HUES48 (cell line): ENCODE measurements around the gene CNIH3.

Source experiments
- H3K27ac ChIP-seq: one replicate; pipeline ENCODE4 v1.7.0; 2013; ENCODE audit warnings: low read depth, low read length, inconsistent platforms
- H3K27me3 ChIP-seq: 2 replicates; pipeline ENCODE4 v1.6.1; 2013; ENCODE audit warnings: mild to moderate bottlenecking, low read length; ENCODE audit not compliant: control insufficient read depth, insufficient read depth
- H3K36me3 ChIP-seq: 2 replicates; pipeline ENCODE4 v1.6.1; 2013; ENCODE audit warnings: low read length; ENCODE audit not compliant: control insufficient read depth, insufficient read depth
- H3K4me1 ChIP-seq: 2 replicates; pipeline ENCODE4 v1.6.1; 2013; ENCODE audit warnings: mild to moderate bottlenecking, low read length; ENCODE audit not compliant: control insufficient read depth, insufficient read depth
- H3K4me3 ChIP-seq: 2 replicates; pipeline ENCODE4 v1.5.1; 2013; ENCODE audit warnings: mild to moderate bottlenecking, low read depth, low read length
- H3K9ac ChIP-seq: 2 replicates; pipeline ENCODE4 v1.6.1; 2013; ENCODE audit warnings: mild to moderate bottlenecking, low read depth, low read length, moderate library complexity
- H3K9me3 ChIP-seq: 2 replicates; pipeline ENCODE4 v1.6.1; 2013; ENCODE audit warnings: low read length; ENCODE audit not compliant: control insufficient read depth, insufficient read depth

The CNIH3 gene

GRCh38 chr1:224721000-224721399 is 104.9 kb downstream of the CNIH3 start:
- Histone ChIP-seq H3K36me3 (no peaks in the 10 kb centered on the region), H3K4me1 (no peaks in the 10 kb centered on the region), H3K27ac (no peak overlapping the region), H3K27me3 (no peaks in the 10 kb centered on the region), H3K9me3 (no peaks in the 10 kb centered on the region), H3K9ac (no peak overlapping the region), H3K4me3 (no peak overlapping the region)

GRCh38 chr1:224722838-224723237 is 106.7 kb downstream of the CNIH3 start:
- no peaks in the 10 kb centered on the region for H3K36me3 ChIP-seq
- H3K4me1 ChIP-seq, result no peaks in the 10 kb centered on the region
- H3K4me3 ChIP-seq, result no peak overlapping the region
- H3K27ac ChIP-seq, result no peak overlapping the region
- H3K9ac ChIP-seq, result no peak overlapping the region
- no peaks in the 10 kb centered on the region for H3K9me3 ChIP-seq
- no peaks in the 10 kb centered on the region for H3K27me3 ChIP-seq

- Histone ChIP-seq H3K27me3 (no peaks in the 10 kb centered on the region), H3K9me3 (no peaks in the 10 kb centered on the region), H3K4me3 (no peak overlapping the region), H3K9ac (no peak overlapping the region), H3K36me3 (no peaks in the 10 kb centered on the region), H3K4me1 (no peaks in the 10 kb centered on the region), H3K27ac (no peak overlapping the region)
Measured at GRCh38 chr1:224724566-224724965, 108.4 kb downstream of the CNIH3 start.

GRCh38 chr1:224726441-224727182 is 110.5 kb downstream of the CNIH3 start:
- H3K36me3 ChIP-seq, result no peaks in the 10 kb centered on the region
- no peak overlapping the region for H3K9ac ChIP-seq
- no peaks in the 10 kb centered on the region for H3K27me3 ChIP-seq
- H3K9me3 ChIP-seq, result no peaks in the 10 kb centered on the region
- no peak overlapping the region for H3K27ac ChIP-seq
- no peak overlapping the region for H3K4me3 ChIP-seq
- H3K4me1 ChIP-seq, result no peaks in the 10 kb centered on the region

GRCh38 chr1:224727351-224728289 is 111.5 kb downstream of the CNIH3 start:
- Histone ChIP-seq H3K36me3 (no peaks in the 10 kb centered on the region), H3K27me3 (no peaks in the 10 kb centered on the region), H3K4me1 (peaks cover under 1% of the 10 kb centered on the region; the same call in 1 of the 2 replicates), H3K9me3 (no peaks in the 10 kb centered on the region), H3K9ac (no peak overlapping the region), H3K27ac (no peak overlapping the region), H3K4me3 (no peak overlapping the region)

- H3K9me3 ChIP-seq, result no peaks in the 10 kb centered on the region
- H3K9ac ChIP-seq, result no peak overlapping the region
- no peaks in the 10 kb centered on the region for H3K36me3 ChIP-seq
- H3K27ac ChIP-seq, result no peak overlapping the region
- H3K27me3 ChIP-seq, result no peaks in the 10 kb centered on the region
- peaks cover 11% of the 10 kb centered on the region; the same call in 1 of the 2 replicates for H3K4me1 ChIP-seq
- H3K4me3 ChIP-seq, result no peak overlapping the region
Measured at GRCh38 chr1:224730540-224730939, 114.4 kb downstream of the CNIH3 start.

GRCh38 chr1:224730965-224731364 is 114.8 kb downstream of the CNIH3 start:
- Histone ChIP-seq H3K27me3 (no peaks in the 10 kb centered on the region), H3K4me1 (peaks cover 11% of the 10 kb centered on the region; the same call in 1 of the 2 replicates), H3K36me3 (no peaks in the 10 kb centered on the region), H3K27ac (no peak overlapping the region), H3K9me3 (no peaks in the 10 kb centered on the region), H3K9ac (no peak overlapping the region), H3K4me3 (no peak overlapping the region)

- no peaks in the 10 kb centered on the region for H3K36me3 ChIP-seq
- peaks cover 4% of the 10 kb centered on the region; the same call in 1 of the 2 replicates for H3K27me3 ChIP-seq
- no peaks in the 10 kb centered on the region for H3K9me3 ChIP-seq
- no peak overlapping the region for H3K27ac ChIP-seq
- H3K9ac ChIP-seq, result no peak overlapping the region
- H3K4me1 ChIP-seq, result peaks cover 15% of the 10 kb centered on the region
- H3K4me3 ChIP-seq, result no peak overlapping the region
Measured at GRCh38 chr1:224731633-224732032, 115.5 kb downstream of the CNIH3 start.

GRCh38 chr1:224732377-224733026 is 116.4 kb downstream of the CNIH3 start:
- H3K4me3 ChIP-seq, result no peak overlapping the region
- peaks cover 21% of the 10 kb centered on the region for H3K4me1 ChIP-seq
- H3K9me3 ChIP-seq, result no peaks in the 10 kb centered on the region
- peaks cover 9% of the 10 kb centered on the region for H3K27me3 ChIP-seq
- H3K9ac ChIP-seq, result no peak overlapping the region
- H3K36me3 ChIP-seq, result no peaks in the 10 kb centered on the region
- no peak overlapping the region for H3K27ac ChIP-seq

GRCh38 chr1:224733027-224733911 is 117.2 kb downstream of the CNIH3 start:
- Histone ChIP-seq H3K36me3 (no peaks in the 10 kb centered on the region), H3K4me1 (peaks cover 29% of the 10 kb centered on the region), H3K4me3 (no peak overlapping the region), H3K27ac (peak overlapping the region; percentile 17), H3K9ac (no peak overlapping the region), H3K9me3 (no peaks in the 10 kb centered on the region), H3K27me3 (peaks cover 13% of the 10 kb centered on the region)
